HL-60 (cell line): ENCODE data around the gene AMT.

ENCODE experiments used
- DNase-seq, 2 experiments: peaks; one replicate each; pipeline ENCODE4 v3.0.0-alpha.2; 2010 to 2020; ENCODE audit warnings: low read depth in 1 of 2, low spot score in 1 of 2
- H3K27ac ChIP-seq: fragments of 250-450 bp; sonication (Bioruptor Pico); replicated peaks from 2 replicates; pipeline ENCODE4 v1.5.1; 2020; ENCODE audit warnings: mild to moderate bottlenecking, moderate library complexity
- H3K27me3 ChIP-seq: fragments of 250-450 bp; sonication (Bioruptor Pico); 2 replicates; pipeline ENCODE4 v1.5.1; 2021; ENCODE audit warnings: mild to moderate bottlenecking, moderate library complexity; ENCODE audit not compliant: insufficient read depth, poor library complexity, severe bottlenecking
- H3K4me3 ChIP-seq: replicated peaks from 2 replicates; pipeline ENCODE4 v1.5.1; 2011; ENCODE audit warnings: mild to moderate bottlenecking, control low read depth, low read length; ENCODE audit not compliant: insufficient read depth
- GABPA ChIP-seq: IDR thresholded peaks from 2 replicates; pipeline ENCODE4 v1.6.1; 2012; ENCODE audit warnings: low read depth
- POLR2AphosphoS5 ChIP-seq: IDR thresholded peaks from 2 replicates; pipeline ENCODE4 v1.6.1; 2012; ENCODE audit warnings: low read depth
- SPI1 ChIP-seq: IDR thresholded peaks from 2 replicates; pipeline ENCODE4 v1.6.1; 2012; ENCODE audit warnings: low read depth, mild to moderate bottlenecking, borderline replicate concordance
- TF ChIP-seq, protein P1 (sequence below): IDR thresholded peaks from 2 replicates; pipeline ENCODE4 v1.6.1; 2012; ENCODE audit warnings: low read depth; ENCODE audit not compliant: insufficient replicate concordance
- TF ChIP-seq, protein P2 (sequence below): IDR thresholded peaks from one replicate; pipeline ENCODE4 v1.5.1; 2011; ENCODE audit warnings: low read length, control low read depth, inconsistent platforms; ENCODE audit not compliant: insufficient read depth

The AMT gene

DNA sequence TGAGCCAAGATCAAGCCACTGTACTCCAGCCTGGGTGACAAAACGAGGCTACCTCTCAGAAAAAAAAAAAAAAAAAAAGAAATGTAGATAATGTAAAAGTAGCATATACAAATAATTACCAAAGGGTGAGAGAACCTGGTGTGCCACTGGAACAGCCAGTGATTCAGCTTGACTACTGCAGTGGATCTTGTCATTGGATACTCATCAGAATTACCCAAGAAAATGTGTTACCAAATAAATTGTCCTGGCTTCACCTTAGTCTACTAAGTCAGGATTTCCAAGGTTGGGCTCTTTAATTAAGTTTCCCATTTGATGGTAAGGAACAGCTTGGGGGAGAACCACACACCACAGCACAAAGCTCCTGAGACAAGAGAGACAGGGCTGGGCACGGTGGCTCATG is 5.3 kb upstream of the AMT start:
- Histone ChIP-seq H3K27ac (no peak overlapping the region), H3K4me3 (no peak overlapping the region), H3K27me3 (no peaks in the 10 kb centered on the region)
- TF ChIP-seq POLR2AphosphoS5: no peak
- TF ChIP-seq, protein P1, sequence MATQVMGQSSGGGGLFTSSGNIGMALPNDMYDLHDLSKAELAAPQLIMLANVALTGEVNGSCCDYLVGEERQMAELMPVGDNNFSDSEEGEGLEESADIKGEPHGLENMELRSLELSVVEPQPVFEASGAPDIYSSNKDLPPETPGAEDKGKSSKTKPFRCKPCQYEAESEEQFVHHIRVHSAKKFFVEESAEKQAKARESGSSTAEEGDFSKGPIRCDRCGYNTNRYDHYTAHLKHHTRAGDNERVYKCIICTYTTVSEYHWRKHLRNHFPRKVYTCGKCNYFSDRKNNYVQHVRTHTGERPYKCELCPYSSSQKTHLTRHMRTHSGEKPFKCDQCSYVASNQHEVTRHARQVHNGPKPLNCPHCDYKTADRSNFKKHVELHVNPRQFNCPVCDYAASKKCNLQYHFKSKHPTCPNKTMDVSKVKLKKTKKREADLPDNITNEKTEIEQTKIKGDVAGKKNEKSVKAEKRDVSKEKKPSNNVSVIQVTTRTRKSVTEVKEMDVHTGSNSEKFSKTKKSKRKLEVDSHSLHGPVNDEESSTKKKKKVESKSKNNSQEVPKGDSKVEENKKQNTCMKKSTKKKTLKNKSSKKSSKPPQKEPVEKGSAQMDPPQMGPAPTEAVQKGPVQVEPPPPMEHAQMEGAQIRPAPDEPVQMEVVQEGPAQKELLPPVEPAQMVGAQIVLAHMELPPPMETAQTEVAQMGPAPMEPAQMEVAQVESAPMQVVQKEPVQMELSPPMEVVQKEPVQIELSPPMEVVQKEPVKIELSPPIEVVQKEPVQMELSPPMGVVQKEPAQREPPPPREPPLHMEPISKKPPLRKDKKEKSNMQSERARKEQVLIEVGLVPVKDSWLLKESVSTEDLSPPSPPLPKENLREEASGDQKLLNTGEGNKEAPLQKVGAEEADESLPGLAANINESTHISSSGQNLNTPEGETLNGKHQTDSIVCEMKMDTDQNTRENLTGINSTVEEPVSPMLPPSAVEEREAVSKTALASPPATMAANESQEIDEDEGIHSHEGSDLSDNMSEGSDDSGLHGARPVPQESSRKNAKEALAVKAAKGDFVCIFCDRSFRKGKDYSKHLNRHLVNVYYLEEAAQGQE: no peak
- TF ChIP-seq GABPA: no peak
- no peak for TF ChIP-seq SPI1
- TF ChIP-seq, protein P2, sequence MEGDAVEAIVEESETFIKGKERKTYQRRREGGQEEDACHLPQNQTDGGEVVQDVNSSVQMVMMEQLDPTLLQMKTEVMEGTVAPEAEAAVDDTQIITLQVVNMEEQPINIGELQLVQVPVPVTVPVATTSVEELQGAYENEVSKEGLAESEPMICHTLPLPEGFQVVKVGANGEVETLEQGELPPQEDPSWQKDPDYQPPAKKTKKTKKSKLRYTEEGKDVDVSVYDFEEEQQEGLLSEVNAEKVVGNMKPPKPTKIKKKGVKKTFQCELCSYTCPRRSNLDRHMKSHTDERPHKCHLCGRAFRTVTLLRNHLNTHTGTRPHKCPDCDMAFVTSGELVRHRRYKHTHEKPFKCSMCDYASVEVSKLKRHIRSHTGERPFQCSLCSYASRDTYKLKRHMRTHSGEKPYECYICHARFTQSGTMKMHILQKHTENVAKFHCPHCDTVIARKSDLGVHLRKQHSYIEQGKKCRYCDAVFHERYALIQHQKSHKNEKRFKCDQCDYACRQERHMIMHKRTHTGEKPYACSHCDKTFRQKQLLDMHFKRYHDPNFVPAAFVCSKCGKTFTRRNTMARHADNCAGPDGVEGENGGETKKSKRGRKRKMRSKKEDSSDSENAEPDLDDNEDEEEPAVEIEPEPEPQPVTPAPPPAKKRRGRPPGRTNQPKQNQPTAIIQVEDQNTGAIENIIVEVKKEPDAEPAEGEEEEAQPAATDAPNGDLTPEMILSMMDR: no peak
- no peak for DNase-seq

DNA sequence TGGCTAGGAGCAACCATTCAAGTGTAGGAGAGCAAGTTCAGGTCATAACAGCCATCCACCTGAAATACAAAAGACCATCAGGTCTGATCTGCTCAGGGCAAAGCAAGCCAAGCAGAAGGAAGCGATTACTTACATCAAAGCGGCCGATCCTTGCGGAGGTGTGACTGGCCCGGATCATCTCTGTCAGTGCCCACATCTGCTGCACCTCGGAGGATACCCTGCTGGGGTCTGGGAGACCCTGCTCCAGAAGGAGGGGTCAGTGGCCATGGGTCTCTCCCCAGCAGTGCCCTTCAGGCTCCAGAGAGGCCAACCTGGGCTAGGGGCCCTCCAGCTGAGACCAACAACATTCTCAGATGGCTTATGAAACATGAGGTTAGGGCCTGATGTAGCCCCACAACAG is 2.5 kb upstream of the AMT start:
- TF ChIP-seq, protein P2: no peak
- TF ChIP-seq SPI1 (no peak), POLR2AphosphoS5 (no peak), GABPA (no peak)
- TF ChIP-seq, protein P1: no peak
- no peaks in the 10 kb centered on the region for H3K27me3 ChIP-seq
- no peak overlapping the region for H3K4me3 ChIP-seq
- no peak for DNase-seq
- H3K27ac ChIP-seq: no peak overlapping the region

DNA sequence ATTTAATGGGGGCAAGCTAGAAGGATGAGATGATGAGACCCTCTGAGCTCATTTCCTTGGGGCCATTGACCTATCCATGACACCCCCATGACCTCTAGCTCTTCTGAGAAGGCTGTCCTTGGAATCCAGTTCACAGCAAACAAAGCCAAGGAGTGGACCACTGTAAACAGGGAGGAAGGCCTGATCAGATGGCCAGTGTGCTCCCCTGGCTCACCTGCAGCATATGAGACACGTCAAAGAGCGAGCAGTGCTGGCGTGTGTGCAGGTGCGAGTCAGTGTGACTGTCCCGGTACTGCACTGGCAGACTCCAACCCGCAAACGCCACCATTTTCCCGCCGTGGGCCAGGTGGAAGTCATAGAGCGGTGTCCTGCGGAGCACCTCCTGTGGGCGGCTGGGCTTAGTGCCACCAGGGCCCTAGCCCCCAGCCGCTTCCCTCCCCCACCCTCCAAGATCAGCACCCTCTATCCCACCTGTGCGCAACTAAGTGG is 339 bp downstream of the AMT start:
- TF ChIP-seq POLR2AphosphoS5: no peak
- no peak for TF ChIP-seq GABPA
- no peak overlapping the region for H3K27ac ChIP-seq
- H3K4me3 ChIP-seq: no peak overlapping the region
- DNase-seq: no peak
- no peaks in the 10 kb centered on the region for H3K27me3 ChIP-seq

DNA sequence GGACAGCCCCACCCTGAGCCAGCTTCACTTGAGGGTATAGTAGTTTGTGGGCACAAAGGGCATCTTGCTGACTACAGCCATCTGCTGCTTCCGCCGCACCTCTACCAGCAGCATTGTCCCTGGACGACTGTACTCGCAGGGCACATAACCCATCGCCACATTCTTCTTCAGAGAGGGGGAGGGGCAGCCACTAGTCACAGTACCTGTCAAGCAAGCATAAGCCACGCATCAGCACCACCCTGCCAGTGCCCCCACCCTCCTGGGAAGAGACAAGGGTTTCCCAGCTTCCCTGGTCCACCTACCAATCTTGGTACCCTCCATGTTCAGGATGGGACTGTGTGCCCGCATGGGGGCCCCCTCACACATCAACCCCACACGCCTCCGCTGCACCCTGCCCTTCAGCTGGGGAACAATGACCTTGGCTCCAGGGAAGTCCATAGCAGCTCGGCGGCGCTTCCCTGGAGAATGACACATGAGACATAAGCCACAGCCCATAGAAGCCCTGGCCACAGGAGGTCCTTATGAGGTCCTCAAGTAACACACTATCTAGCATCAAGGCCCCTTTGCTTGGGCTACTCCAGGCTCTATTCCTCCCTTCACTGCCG is 4.7 kb downstream of the AMT start:
- no peak for DNase-seq
- H3K27me3 ChIP-seq: no peaks in the 10 kb centered on the region
- peak overlapping the region; percentile 61; the same call in 1 of the 2 replicates for H3K27ac ChIP-seq
- TF ChIP-seq GABPA (no peak), POLR2AphosphoS5 (no peak), SPI1 (no peak)
- TF ChIP-seq, protein P2: no peak
- TF ChIP-seq, protein P1: no peak
- H3K4me3 ChIP-seq: no peak overlapping the region
